Activated naive CD8-positive, alpha-beta T cell treated with anti-CD3 and anti-CD28 coated beads, Interleukin-2, amount 50 U/mL, for 16 hours (primary cell): Measurements from ENCODE around the gene ARV1.

Source experiments
- DNase-seq: peaks from one replicate; pipeline ENCODE4 v3.0.0-alpha.2; 2020; ENCODE audit warnings: low read depth, low spot score

The ARV1 gene

DNA sequence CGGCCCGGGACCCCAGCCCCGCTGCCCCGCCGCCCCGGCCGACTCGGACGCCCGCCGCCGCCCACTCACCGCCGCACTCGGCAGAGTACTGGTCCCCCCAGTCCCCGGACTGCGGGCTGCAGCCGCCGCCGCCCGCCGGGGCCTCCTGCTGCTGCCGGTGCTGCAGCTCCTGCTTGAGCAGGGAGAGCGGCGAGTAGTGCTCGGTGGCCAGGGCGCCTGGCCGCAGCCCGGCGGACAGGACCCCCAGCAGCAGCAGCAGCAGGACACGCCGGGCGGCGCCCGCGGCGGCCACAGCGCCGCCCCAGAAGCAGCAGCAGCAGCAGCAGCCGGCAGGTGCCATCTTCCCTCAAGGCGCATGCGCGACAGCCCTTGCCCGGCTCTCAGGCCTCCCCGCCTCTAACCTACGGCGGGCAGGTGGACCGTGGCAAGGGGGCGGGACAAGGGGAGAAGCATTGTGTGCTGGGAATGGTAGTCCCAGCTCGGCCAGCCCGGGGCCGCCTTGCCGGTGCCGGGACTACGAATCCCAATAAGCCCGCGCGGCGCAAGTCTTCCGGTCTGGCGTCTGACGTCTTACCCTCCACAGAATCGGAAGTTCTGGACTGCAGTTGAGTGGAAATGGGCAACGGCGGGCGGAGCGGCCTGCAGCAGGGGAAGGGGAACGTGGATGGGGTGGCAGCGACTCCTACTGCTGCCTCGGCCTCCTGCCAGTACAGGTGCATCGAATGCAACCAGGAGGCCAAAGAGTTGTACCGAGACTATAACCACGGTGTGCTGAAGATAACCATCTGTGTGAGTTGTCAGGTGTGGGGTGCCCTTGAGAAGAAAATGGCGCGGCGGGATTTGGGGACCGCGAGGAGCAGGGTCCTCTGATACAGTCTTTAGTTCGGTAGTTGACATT, at the start of gene ARV1, which contains the start of gene TTC13:
ARV1 (plus strand) TSS at position 604 of the 898 bp plus-strand sequence; CDS start at position 616, 12 bp downstream.
TTC13 (minus strand) TSS at position 371 of the 898 bp plus-strand sequence; CDS start at position 340, 31 bp downstream.
- DNase-seq, result peak; percentile 97

GRCh38 chr1:230930986-230931385, 47.9 kb upstream of the ARV1 start:
- no peak for DNase-seq

GRCh38 chr1:230935852-230936251, 43.0 kb upstream of the ARV1 start:
- DNase-seq, result no peak

- DNase-seq, result no peak
Measured at GRCh38 chr1:230936475-230936874, 42.4 kb upstream of the ARV1 start.

DNA sequence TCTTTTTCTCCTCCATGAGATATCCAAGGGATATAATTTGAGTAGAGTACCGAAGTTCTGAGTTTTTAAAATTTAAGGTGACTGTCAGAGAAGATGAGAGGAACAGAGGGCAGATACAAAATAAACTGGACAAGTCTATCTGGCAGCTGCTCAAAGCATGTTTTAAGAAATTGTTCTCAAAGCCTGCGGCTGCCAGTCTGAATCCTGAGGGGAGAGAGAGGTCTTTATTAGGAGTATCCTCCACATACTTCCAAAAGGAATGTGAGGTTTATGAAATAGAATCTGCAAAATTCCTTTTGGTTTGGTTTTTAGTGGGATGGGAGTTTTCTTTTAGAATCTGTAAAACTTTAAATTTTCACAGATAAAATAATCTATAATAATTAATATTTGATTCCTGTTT, 41.5 kb upstream of the ARV1 start:
- no peak for DNase-seq

DNA sequence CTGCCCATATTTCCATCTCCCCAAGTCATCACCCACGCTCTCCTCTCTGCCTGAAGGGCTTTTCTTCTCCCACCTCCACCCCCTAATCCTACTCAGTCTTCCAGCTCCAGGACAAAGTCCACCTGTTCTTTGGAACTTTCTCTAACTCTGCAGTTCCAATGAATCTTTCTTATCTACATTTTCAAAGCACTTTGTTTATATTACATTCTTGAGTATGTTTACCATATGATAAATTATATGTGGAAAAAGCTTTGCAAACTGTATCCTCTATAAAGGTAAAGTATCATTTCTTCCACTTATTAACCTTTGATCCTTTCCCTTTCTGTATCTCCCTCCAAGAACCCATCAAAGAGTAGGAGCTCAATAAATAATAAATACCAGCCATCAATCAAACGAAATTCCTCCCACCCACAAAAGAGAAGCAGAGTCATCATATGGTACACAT, 39.9 kb upstream of the ARV1 start:
- no peak for DNase-seq

GRCh38 chr1:230939806-230940489, 38.9 kb upstream of the ARV1 start:
- no peak for DNase-seq

DNA sequence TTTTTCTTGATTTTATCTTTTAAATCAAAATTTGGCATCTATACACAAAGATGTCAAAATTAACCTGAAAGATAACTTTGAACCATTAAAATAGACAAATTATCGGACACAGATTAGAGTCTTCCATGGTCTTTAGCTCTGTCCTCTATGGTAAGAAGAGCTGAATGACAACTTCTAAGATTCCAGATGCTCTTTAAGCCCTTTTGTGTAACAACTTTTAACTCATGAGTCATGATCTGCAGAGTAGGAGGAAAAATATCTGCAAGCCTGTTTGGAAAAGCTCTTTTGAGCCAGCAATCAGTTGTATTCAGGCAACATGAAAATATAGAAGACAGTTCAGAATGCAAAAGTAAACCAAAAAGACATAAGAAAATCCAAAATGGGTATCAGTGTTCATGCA, 38.0 kb upstream of the ARV1 start:
- DNase-seq, result no peak

- DNase-seq, result no peak
Measured at GRCh38 chr1:230943048-230943593, 35.8 kb upstream of the ARV1 start.

- no peak for DNase-seq
Measured at GRCh38 chr1:230948301-230948700, 30.6 kb upstream of the ARV1 start.

DNA sequence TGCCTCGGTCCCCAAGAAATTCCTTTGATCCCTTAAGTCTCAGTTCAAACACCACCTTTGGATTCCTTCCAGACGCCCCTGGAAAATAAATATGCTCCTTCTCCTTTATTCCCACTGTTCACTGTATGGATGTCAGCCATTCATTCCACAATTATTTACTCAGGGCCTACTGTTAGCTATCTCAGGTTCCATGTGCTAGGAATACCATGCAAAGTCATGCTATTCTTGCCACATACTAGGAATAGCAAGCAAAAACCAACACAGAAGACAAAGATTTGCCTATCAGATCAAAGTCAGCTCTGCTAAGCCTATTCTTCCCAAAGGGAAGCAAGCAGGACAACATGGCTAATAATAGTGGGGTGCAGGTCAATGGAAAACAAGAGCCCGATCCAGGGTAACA, 30.0 kb upstream of the ARV1 start:
- DNase-seq, result no peak

GRCh38 chr1:230950404-230950803, 28.5 kb upstream of the ARV1 start:
- no peak for DNase-seq

DNA sequence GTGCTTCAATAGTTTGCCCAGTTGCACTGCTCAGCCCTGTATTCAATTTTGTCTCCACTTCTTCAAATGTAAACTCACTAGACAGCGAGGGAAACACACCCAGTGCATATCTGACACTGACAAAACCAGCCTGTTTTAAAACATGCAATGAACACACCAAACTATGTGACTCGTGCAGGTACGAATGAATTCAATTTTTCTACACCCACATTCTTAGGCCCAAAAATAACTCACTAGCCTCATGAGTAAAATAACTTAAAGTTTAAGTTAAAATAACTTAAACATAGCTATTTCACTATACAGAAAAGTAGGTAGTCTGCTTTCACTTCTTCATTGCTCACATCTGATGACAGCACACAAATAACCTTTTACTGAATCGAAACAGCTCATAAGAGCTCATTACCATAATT, 21.3 kb upstream of the ARV1 start:
- no peak for DNase-seq

- DNase-seq, result no peak
Measured at GRCh38 chr1:230958370-230958769, 20.5 kb upstream of the ARV1 start.

DNA sequence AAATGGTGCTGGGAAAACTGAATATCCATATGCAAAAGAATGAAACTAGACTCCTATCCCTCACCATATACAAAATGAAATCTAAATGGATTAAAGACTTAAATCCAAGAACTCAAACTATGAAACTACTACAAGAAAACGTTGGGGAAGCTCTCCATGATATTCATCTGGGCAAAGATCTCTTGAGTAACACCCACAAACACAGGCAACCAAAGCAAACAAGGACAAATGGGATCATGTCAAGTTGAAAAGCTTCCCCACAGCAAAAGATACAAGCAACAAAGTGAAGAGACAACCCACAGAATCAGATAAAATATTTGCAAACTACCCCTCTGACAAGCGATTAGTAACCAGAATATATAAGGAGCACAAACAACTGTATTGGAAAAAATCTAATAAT, 14.0 kb upstream of the ARV1 start:
- DNase-seq, result no peak

GRCh38 chr1:230965535-230965934, 13.4 kb upstream of the ARV1 start:
- DNase-seq, result no peak

GRCh38 chr1:230966358-230966873, 12.5 kb upstream of the ARV1 start:
- no peak for DNase-seq

GRCh38 chr1:230970432-230970831, 8.5 kb upstream of the ARV1 start:
- DNase-seq, result no peak

- no peak for DNase-seq
Measured at GRCh38 chr1:230971771-230972170, 7.1 kb upstream of the ARV1 start.

- DNase-seq, result no peak
Measured at GRCh38 chr1:230972855-230973271, 6.0 kb upstream of the ARV1 start.

DNA sequence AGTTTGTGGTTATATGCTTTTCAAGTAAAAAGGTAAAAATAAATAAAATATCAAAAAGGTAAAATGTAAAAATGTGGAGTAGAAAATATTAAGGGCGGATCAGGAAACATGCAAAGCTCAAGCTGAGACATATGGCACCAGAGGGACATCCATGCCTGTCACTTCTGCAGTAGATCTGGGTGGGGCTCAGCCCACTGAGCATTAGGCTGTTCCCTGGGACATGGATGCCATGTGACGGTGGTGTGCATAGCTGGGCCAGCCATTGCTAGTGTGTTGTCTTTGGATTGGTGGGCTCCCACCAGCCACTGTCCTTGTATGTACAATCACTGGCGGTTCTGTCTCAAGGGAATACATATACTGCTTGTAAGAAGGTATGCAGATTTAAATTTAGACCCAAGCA, 3.3 kb upstream of the ARV1 start:
- no peak for DNase-seq

DNA sequence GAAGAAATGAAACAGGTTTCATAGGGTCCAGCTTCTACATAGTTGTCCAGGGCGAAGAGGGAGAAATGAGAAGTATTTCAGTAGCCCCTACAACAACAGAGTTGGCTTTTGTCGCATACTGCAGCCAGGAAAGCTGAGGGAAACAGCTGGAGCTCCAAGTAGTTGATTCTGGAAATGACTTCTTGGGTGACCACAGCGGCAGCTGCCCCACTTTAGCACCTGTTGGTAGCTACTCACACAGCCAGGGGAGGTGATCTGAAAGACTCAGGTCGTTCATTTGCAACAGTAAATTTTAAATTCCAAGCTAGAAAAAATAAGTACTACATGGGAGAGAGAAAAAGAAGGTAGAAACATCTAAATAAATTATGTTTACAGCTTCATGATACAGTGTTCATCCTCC, 2.5 kb upstream of the ARV1 start:
- DNase-seq, result no peak
